NCI-H226 (cell line): ENCODE measurements around the gene CPED1.
"Not testable (repeated sequence)": the region's sequence is repeated elsewhere in the genome, so short reads cannot be mapped to it uniquely, and the experiment has no call there.

Experiments
- DNase-seq: peaks from one replicate; pipeline ENCODE4 v3.0.0-alpha.2; 2015

Gene CPED1

GRCh38 chr7:121266307-121266894 is 277.9 kb downstream of the CPED1 start:
- DNase-seq, result no peak

- no peak for DNase-seq
Observed at GRCh38 chr7:121267612-121268011, 279.1 kb downstream of the CPED1 start.

- no peak for DNase-seq
Observed at GRCh38 chr7:121269798-121270197, 281.3 kb downstream of the CPED1 start.

GRCh38 chr7:121271098-121271497 is 282.6 kb downstream of the CPED1 start:
- DNase-seq, result no peak

- DNase-seq, result no peak
Observed at GRCh38 chr7:121271916-121272315, 283.4 kb downstream of the CPED1 start.

- DNase-seq, result no peak
Observed at GRCh38 chr7:121272676-121273075, 284.2 kb downstream of the CPED1 start.

GRCh38 chr7:121273467-121274167 is 285.1 kb downstream of the CPED1 start:
- DNase-seq, result no peak

- DNase-seq, result no peak
Observed at GRCh38 chr7:121274467-121274866, 286.0 kb downstream of the CPED1 start.

GRCh38 chr7:121275204-121275603 is 286.7 kb downstream of the CPED1 start:
- no peak for DNase-seq

GRCh38 chr7:121276313-121276712 is 287.8 kb downstream of the CPED1 start:
- DNase-seq, result no peak

GRCh38 chr7:121278120-121279021 is 289.9 kb downstream of the CPED1 start:
- peak; percentile 21 for DNase-seq

GRCh38 chr7:121279060-121279620 is 290.6 kb downstream of the CPED1 start:
- no peak for DNase-seq

- no peak for DNase-seq
Observed at GRCh38 chr7:121279822-121280221, 291.3 kb downstream of the CPED1 start.

- DNase-seq, result no peak
Observed at GRCh38 chr7:121280656-121281055, 292.1 kb downstream of the CPED1 start.

GRCh38 chr7:121282129-121282528 is 293.6 kb downstream of the CPED1 start:
- DNase-seq, result no peak

- no peak for DNase-seq
Observed at GRCh38 chr7:121285066-121285667, 296.7 kb downstream of the CPED1 start.

GRCh38 chr7:121286186-121286585 is 297.7 kb downstream of the CPED1 start:
- no peak for DNase-seq

- DNase-seq, result peak; percentile 53
Observed at GRCh38 chr7:121286742-121287734, 298.5 kb downstream of the CPED1 start.

- DNase-seq, result peak; percentile 86
Observed at GRCh38 chr7:121288894-121289293, 300.4 kb downstream of the CPED1 start.

GRCh38 chr7:121289930-121290329 is 301.4 kb downstream of the CPED1 start:
- not testable (repeated sequence) for DNase-seq

- DNase-seq, result no peak
Observed at GRCh38 chr7:121294448-121294992, 306.0 kb downstream of the CPED1 start.
